HuH-7 (cell line): ENCODE measurements around the gene HOXC11.
A peak's percentile ranks its signal among the peaks of the same experiment; 100 is the strongest.

Experiments used
- DNase-seq: peaks from one replicate; pipeline ENCODE4 v3.0.0; 2011; ENCODE audit warnings: low spot score

The HOXC11 gene

GRCh38 chr12:53974084-53975063, 1.4 kb downstream of the HOXC11 start, which contains the start of gene HOTAIR:
Gene HOTAIR (minus strand): TSS chr12:53974954.
- peak; percentile 79 for DNase-seq

DNA sequence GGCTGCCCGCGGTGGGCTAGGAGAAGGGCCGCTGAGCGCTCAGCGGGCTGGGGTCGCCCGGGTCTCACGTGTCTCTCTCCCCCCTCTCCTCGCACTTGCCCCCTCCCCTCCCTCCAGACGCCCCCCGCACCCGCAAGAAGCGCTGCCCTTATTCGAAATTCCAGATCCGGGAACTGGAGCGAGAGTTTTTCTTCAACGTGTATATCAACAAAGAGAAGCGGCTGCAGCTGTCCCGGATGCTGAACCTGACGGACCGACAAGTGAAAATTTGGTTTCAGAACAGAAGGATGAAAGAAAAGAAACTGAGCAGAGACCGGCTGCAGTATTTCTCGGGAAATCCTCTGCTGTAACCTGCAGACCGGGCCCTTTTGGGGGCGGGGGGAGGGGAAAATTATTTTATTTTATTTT, 2.1 kb downstream of the HOXC11 start:
- no peak for DNase-seq

DNA sequence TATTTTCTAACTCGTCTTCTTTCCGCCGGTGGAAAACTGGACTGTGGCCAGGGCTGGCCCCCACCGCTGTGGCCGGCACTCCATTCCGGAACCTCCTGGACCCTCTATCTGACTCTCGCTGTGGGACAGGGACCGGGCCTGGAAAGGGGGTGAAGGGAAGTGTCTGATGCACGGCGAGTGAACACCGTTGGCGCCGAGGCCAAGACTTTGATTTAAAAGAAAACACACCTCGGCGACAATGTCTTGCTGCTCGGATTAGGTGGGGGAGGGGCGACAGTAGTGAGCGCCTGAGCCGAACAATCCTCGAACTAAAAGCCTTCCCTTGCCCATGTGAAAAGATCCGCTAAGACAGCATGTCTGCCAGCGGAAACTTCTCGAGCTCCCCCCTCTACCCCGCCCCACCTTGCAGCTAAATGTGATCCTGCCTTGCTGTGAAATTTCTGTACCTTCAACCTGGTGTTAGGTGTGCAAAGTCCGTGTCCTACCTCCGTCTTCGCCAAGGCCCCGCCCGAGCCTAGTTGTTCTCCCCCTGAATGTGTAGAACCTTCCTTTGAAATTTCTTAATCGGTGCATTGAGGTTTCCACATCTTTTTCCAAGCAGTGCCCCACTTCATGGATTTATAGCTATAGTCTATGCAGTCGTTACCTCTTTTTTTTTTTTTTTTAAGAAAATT, 2.7 kb downstream of the HOXC11 start:
- no peak for DNase-seq

DNA sequence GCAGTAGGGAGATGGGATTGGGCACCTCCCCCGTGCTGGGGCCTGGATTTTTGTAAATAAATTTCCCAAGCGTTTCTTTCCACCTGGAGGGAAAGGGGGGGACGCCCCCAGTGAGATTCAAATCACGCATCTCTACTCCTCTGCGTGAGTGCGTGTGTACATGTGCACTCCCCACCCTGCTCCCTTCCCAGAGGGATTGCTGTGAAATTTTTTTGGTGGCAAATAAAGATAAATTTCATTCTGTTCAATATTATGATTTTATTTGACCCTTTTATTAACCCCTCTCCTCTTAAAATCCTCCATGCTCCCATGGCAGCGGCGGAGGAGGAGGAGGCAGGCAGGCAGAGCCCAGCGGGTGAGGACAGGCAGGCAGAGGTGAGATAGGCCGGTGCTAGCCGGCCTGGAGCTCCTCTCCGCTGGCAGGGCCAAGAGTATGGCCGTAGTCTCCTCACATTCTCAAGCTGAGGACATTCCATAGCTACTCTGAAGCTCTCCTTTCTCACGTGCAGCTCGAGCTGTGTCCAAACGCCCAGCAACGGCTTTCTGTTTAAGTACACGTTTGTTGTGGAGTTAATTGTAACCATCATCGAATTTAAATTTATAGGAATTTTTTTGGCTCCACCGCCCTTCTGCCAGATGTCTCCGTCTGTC, 3.4 kb downstream of the HOXC11 start:
- DNase-seq = no peak

DNA sequence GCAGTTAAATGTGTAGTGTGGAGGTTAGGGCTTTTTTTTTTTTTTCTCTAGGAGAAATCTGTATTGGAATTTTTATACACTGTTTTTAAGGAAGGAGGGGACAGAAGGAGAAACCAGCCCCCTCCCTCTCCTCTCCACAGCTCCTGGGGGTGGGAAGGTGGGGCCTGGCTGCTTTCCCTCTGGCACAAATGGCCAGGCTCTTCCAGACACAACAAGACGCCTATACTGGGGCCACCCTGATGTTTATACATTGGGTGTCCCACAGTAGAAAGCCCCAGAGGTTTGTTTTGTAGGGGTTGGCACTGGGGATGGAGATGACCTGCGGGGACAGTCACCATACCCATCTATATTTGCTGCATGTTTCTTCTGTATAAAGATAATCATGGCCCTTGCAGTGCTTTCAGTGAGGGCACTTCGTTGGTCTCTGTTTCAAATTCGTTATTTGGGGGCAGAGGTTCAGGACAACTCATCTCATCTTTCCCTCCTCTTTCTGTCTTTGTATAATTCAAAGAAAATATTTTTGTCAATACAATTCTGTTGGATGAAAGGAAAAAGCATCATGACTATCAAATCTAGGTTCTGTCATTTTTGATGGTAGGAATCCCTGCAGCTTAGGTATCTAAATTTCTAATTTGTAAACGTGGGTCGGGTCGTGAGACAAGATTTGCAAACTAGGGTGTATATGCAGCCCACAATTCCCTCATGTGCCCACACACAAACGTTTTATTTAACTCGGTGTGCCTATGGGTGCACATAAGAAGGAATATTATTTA, 4.1 kb downstream of the HOXC11 start:
- DNase-seq = no peak

DNA sequence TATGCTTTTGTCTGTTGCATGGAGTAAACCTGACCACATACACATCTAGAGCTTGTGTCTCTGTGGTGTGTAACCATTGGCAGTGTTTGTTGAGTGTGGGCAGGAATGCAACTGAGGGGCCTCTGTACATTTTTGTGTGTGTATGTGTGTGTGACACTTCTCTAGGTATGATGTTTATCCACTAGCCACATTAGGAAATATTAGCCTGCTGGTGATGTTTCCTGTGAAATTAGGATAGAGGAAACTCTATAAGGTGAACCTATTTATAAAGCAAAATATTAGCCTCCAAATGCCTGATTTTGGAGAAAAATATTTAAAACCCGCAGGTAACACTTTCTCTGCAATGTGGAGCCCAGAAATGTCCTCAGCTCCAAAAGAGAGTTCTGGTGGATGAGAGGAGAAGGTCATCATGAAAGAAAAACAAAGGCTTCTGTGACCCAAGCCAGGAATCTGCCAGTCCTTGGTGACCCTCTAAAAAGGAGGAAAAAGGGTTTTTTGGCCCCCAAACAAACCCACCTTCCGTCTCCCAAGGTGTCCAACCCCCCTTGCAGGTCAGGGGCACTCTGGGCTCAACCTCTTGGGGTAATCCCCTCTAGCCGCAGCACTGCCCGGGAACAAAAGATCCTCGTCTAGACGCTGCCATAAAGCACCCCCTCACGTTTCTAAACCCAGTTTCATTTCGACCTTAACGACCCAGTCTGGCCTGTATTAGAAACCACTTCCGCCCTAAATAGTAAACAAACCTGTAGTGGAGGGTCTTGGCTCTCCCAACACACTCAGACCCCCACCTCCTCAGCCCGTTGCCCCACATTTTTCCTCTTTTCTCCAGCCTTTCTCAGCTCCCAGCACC, 4.9 kb downstream of the HOXC11 start:
- no peak for DNase-seq

DNA sequence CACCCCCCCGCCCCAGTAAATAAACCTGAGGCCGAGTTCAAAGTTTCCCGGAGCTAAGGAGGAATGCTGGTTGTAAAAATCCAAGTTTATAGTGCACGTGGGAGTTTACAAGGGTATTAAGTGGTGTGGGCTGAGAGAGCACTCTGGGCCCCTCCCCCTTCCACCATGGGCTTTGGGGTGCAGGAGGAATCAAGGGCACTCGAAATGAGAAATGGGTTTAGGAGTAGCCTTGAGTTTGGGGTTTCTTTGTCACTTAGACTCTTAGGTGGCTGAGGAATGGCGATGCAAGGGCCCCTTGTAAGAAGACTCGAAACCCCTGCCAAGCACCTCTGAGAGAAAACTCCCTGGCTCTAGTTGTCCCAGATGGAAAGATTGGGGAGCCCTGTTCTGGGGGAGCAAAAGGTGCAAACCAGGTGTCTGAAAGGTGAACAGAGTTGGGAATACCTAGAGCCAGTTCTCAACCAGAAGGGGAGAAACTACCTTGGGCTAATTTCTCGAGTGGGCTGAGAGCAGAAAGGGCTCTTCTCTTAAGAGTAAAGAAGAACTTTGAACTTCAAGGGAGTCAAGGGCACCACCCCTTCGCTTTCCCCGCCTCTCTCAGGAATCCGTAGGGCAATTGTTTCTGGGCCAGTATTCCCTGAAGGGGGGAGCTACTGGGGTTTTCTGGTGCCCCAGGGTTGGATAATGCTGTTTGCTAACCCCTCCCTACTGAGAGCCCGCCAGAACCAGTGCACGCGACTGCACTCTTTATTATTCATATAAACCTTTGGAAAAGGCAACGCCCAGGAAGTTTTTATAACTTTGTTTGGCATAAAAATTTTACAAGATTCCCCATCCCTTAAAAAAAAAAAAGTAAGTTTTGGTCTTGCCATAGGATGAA, 5.8 kb downstream of the HOXC11 start:
- no peak for DNase-seq

GRCh38 chr12:53980104-53980801, 7.3 kb downstream of the HOXC11 start:
- no peak for DNase-seq

- no peak for DNase-seq
Measured at GRCh38 chr12:53980802-53981496, 8.0 kb downstream of the HOXC11 start.

DNA sequence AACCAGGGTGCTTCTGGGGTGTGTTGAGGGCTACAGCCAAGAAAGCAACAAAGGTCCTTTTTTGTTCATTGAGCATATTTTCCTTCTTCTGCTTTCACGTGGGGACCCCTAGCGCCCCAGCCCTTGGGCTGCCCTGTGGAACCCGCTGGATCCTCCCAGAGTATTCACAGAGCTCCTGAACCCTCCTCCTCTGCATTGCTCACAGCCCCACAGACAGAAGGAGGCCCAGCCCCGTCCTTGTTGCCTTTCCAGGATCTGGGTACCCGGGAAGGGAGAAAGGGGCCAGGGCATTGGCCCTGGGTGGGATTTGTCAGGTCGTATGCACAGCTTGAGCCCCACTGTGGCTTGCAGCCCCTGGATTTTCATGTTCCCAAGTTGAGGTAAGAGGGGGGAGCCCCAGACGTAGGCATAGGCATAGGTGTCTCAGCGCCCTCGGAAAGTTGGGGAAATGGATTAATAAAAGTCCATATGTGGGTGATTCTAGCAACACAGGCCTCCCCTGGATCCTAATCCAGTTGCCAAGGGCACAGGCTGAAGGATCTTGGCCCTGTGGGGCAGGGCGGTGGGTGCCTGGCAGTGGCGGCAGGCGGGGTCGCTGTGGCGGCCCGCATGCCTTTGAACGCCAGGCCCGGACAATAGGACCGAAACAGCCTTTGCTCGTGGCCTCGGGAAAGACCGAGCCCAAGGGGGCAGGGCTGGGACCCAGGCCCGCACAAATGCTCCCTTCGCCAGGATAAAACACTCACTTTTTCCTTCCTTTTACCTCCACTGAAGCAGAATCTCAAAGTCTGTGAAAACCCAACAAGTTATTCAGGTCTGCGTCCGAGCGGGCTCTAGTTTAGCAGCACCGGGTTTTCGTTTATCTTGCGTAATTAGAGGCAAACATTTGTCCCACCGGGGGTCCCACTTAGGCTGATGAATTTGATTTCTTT, 9.0 kb downstream of the HOXC11 start:
- DNase-seq = no peak

DNA sequence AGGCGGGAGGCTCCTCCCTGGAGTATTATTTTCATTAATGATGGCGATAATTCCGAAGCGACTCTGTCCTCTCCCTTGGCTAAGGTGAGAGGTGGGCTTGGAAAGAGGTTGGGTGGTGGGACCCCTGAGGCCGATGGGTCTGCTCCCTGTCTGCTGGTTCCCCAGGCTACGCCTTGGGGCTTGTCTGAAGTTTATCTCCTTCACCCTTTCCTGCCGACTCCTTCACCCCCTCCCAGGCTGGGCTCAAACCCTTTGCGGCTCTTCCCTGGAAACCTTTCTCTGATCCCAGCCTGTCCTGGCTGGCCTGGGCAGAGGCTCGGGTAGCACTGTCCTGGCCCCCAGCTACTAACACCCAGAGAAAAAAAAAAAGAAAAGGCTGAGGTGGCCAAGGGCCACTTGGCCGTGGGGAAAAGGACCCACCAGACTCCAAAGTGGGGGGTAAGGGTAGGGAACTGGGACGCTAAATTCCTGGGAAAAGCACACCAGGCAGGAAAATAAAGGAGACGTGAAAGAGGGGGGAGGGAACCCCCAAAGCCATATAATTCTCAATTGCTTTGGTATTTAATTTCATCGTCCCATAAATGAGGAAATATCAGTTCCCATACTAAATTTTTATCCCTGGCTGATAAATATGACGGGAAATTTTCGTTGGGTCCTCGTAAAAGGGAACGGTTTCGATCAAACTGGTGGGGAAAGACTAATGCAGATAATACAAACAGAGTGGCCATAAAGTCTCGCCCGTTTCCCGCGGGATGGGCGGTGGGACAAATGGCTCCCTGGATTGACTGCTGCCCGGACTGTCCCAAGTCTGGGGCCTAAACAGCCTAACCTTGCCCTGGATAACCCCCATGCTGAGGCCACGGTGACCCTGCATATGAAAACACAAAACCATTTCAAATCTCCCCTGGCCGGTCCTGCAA, 10.0 kb downstream of the HOXC11 start:
- no peak for DNase-seq

DNA sequence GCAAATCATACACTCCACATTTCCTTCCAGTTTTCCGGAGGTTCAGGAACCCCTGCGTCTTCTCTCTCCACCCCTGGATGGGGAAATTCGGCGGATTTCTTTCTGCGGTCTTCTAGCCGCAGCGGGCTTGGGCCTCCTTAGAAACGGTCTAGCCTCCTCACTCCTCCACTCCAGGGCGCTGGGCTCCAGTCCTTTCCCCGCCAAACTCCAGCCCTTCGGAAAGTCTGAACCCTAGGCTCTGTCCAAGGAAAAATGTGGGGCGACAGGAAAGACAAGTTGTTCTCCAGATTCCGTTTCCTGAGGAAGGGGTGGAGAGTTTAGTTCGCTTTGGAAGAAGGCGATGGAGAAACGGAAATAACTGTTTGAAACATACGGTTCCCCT, 10.6 kb downstream of the HOXC11 start:
- no peak for DNase-seq

DNA sequence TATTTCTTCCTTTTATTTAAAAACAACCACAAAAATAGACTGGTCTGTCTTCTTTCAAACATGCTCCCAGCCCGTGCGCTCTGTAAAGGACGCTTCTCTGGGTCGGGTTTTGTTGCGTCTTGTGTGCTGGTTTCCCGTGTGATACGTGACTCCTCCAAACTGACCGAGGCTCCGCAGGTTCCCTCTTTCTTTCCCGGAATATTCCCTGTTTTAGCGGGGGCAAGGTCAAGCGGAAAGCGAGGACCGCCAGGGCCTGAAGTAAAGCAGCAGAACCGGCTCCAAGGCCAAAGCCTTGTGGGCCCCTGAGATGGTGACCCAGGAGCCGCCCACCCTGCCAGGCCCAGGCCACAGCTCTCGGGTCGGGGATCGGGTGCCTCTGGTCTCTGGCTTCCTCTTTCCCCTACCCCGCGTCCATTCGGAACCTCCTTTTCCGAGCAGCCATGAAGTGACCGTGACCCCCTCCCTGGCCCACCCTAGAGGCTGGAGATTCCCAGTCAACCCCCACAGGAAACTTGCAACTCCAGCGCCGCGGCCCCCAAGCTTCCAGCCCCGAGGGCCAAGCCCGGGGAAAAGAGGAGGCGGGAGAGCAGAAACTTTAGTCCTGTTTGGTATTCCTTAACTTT, 11.1 kb downstream of the HOXC11 start:
- DNase-seq = no peak

DNA sequence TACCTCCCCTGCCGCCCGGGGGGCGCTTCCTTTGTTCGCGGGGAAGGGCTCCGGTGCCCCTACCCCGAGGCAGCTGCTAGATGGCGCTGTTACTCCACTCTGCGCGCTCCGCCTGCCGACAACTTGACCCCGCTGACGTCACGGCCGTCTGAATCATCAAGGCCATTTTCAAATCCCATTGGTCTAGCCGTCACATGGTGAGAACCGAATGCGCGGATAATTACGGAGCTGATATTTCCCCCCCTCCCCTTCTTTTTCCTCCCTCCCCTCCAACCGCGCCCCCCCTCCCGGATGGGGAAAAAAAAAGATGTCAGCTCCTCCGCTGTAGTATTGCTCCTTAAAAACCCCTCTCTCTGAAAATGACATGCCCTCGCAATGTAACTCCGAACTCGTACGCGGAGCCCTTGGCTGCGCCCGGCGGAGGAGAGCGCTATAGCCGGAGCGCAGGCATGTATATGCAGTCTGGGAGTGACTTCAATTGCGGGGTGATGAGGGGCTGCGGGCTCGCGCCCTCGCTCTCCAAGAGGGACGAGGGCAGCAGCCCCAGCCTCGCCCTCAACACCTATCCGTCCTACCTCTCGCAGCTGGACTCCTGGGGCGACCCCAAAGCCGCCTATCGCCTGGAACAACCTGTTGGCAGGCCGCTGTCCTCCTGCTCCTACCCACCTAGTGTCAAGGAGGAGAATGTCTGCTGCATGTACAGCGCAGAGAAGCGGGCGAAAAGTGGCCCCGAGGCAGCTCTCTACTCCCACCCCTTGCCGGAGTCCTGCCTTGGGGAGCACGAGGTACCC, 12.2 kb downstream of the HOXC11 start, which contains the start of gene HOXC10:
Gene HOXC10, plus strand, starts transcription at position 246 of the 791 bp plus-strand sequence. Its CDS starts 114 bp downstream, at position 360.
- peak; percentile 96 for DNase-seq

DNA sequence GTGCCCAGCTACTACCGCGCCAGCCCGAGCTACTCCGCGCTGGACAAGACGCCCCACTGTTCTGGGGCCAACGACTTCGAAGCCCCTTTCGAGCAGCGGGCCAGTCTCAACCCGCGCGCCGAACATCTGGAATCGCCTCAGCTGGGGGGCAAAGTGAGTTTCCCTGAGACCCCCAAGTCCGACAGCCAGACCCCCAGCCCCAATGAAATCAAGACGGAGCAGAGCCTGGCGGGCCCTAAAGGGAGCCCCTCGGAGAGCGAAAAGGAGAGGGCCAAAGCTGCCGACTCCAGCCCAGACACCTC, 12.7 kb downstream of the HOXC11 start:
- DNase-seq = no peak
